ENCODE measurements around the gene HSF4.

The HSF4 gene

DNA sequence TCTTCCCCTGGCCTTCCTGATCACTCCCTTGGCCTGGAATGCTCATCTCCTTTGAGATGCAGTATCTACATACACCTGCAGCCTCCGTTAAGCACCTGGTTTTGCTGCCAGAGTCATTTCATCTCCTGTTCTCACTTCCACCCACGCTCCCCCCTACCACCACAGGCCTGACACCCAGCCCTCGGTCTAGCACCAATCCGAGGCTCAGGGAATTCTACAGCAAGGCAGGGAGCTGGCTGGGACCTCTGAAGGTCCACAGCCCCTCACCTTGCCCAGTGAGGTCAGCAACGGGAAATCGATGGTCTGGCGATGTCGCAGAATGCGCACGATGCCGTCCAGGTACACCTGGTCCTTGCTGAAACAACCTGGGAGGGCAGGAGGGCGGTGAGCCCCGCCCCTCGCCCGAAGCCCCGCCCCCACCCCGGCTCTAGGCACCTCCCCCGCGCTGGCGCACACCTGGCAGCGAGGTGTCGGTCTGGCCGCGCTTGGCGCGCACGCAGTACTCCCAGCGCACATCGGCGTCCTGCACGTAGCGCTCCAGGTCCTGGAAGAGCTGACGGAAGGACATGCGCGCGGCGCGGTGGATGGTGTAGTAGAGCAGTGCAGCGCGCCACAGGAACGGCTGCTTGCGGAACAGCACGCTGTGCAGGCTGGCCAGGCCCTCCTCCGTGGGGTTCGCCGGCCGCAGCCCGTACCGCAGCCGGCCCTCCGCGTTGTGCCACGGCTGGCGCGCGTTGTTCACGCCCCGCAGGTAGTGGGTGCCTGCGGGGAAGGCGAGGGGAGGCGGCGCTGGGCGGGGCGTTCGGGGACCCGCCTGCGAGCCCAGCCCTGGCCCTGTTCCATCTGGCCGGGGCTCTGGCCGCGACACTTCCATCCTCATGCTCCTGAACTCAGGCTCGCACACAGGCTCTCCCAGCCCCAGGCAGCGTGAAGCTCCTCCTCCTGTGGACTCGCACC is 13.5 kb downstream of the HSF4 start:
- Mint-ChIP-seq H3K36me3 (ENCODE audit: insufficient read depth) (no peaks in the 10 kb centered on the region), H3K27ac (no peak overlapping the region), H3K27me3 (no peaks in the 10 kb centered on the region)

DNA sequence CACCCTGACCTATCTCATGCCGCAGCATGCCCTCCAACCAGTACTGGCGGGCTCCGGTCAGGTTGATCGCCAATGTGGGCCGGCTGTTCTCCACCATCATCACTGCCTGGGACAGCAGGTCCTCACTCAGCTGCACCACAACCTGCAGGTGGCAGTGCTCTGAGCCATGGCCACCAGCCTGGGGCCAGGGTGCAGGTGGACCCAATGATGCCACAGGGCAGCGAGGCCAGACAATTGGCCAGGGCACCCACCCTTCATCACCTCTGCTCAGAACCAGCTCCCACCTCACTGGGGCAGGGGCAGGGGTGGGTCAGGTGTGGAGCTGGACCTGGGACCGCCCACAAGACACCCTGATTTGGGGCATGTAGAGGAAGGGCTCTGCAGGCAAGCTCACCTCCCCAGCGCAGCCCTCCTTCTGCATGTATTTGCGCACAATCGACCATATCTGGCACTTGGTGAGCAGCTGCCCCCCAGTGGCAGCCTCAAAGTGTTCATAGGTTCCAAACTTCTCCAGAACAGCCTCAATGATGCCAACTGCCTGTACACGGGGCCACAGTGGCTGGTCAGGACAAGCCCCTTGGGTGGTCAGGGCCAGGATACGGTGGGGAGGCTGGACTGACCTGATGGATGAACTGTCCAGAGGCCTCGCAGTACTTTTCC is 15.0 kb downstream of the HSF4 start:
- Mint-ChIP-seq H3K36me3 (ENCODE audit: insufficient read depth) (no peaks in the 10 kb centered on the region), H3K27me3 (no peaks in the 10 kb centered on the region), H3K9me3 (no peaks in the 10 kb centered on the region), H3K27ac (no peak overlapping the region), H3K4me1 (ENCODE audit: low read depth in 2 of 2) (peaks cover 10 to 12% of the 10 kb centered on the region in 2 donors), H3K4me3 (no peak overlapping the region)
- no peak for ATAC-seq (replicated peaks)
- DNase-seq, result no peak

More for the DNA sequence above, 13.5 kb downstream of the HSF4 start:
- peak in 2 of 3 experiments; percentile 44 to 50 for DNase-seq
- H3K4me1 Mint-ChIP-seq (ENCODE audit: low read depth in 2 of 2), result peaks cover 22 to 24% of the 10 kb centered on the region in 2 donors
- H3K4me3 Mint-ChIP-seq, result peak overlapping the region; percentile 26 to 61
- peak; percentile 62 for ATAC-seq (replicated peaks)
- no peaks in the 10 kb centered on the region for H3K9me3 Mint-ChIP-seq

DNA sequence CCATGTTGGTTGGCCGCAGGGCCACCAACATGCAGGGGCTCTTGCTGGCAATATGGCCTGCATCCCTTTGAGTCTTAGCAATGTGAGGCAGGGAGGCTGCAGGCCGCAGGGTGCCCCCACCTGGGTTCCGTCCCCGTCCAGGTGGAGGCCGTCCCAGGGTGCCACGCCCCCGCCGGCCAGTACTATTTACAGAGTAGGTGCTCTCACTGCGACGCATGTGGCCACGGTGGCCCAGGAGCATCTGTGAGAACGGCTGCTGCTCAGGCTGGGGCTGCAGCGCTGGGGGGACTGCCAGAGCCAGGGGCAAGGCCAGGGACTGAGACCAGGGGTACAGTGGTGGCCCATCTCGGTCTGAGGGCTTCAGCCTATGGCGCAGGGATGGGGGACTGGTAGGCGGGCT is 15.6 kb downstream of the HSF4 start:
- Mint-ChIP-seq H3K4me3 (no peak overlapping the region), H3K27me3 (no peaks in the 10 kb centered on the region), H3K36me3 (ENCODE audit: insufficient read depth) (peaks cover 2% of the 10 kb centered on the region), H3K27ac (no peak overlapping the region), H3K9me3 (no peaks in the 10 kb centered on the region), H3K4me1 (ENCODE audit: low read depth in 2 of 2) (peaks cover 11 to 17% of the 10 kb centered on the region in 2 donors)
- no peak for ATAC-seq (replicated peaks)
- DNase-seq, result no peak

DNA sequence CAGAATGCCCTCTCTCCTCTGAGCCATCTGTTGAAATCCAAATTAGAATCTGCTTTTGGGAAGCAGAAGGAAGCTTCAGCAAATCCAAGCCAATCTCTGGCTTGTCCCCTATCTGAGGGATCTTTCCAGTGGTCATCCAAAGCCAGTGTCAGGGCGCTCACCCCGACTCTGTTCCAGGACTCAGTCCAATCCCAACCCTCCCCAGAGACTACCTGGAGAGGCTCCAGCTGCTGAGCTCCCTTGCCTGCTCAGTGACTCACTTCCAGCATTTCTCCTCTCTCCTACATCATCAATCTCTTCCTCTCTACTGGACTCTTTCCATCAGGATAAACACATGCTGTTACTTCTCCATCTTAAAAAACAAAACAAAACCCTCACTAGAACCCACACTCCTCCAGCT is 16.8 kb downstream of the HSF4 start:
- Mint-ChIP-seq H3K36me3 (ENCODE audit: insufficient read depth) (peaks cover 5% of the 10 kb centered on the region), H3K4me1 (ENCODE audit: low read depth in 2 of 2) (peaks cover 17 to 22% of the 10 kb centered on the region in 2 donors), H3K27ac (no peak overlapping the region), H3K9me3 (no peaks in the 10 kb centered on the region), H3K27me3 (no peaks in the 10 kb centered on the region), H3K4me3 (no peak overlapping the region)
- DNase-seq (no peak), ATAC-seq (replicated peaks) (no peak)

DNA sequence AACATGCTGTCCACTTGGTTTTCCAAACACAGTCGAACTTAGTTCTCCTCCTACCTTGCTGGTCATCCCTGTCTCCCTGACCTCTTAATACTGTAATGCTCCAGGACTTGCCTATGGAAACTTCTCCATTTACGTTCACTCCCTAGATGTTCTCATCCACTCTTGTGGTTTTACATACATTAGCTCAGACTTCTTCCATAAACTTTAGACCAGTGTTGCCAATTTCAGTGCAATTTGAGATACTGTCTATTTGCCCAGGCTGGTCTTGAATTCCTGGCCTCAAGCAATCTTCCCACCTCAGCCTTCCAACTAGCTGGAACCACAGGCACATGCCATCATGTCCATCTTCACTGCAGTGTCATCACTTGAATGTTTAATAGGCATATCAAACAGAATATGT is 17.7 kb downstream of the HSF4 start:
- ATAC-seq (replicated peaks) (no peak), DNase-seq (no peak)
- Mint-ChIP-seq H3K27ac (no peak overlapping the region), H3K27me3 (no peaks in the 10 kb centered on the region), H3K9me3 (no peaks in the 10 kb centered on the region), H3K4me1 (ENCODE audit: low read depth in 2 of 2) (peaks cover 12 to 21% of the 10 kb centered on the region in 2 donors), H3K4me3 (no peak overlapping the region), H3K36me3 (ENCODE audit: insufficient read depth) (peaks cover 5% of the 10 kb centered on the region)

DNA sequence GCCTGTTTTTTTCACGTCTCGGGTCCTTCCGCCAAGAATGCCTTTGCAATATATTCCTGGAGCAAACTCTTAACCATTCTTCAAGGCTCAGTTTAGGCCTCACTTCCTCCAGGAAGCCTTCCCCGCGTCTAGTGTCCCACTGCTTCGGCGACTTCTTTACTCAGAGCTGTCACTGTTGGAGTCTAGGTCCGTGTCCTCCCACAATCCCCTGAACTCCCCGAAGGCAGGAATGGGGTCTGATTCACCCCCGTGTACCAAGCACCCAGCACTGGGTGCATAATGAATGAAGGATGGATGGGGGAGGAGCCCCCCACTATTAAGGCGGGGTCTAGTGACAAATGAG is 18.7 kb downstream of the HSF4 start:
- H3K36me3 Mint-ChIP-seq (ENCODE audit: insufficient read depth), result peaks cover 5% of the 10 kb centered on the region
- no peak overlapping the region for H3K4me3 Mint-ChIP-seq
- no peaks in the 10 kb centered on the region for H3K9me3 Mint-ChIP-seq
- H3K4me1 Mint-ChIP-seq (ENCODE audit: low read depth in 2 of 2), result peaks cover 7 to 15% of the 10 kb centered on the region in 2 donors
- ATAC-seq (replicated peaks) (no peak), DNase-seq (no peak)
- no peak overlapping the region for H3K27ac Mint-ChIP-seq
- no peaks in the 10 kb centered on the region for H3K27me3 Mint-ChIP-seq

DNA sequence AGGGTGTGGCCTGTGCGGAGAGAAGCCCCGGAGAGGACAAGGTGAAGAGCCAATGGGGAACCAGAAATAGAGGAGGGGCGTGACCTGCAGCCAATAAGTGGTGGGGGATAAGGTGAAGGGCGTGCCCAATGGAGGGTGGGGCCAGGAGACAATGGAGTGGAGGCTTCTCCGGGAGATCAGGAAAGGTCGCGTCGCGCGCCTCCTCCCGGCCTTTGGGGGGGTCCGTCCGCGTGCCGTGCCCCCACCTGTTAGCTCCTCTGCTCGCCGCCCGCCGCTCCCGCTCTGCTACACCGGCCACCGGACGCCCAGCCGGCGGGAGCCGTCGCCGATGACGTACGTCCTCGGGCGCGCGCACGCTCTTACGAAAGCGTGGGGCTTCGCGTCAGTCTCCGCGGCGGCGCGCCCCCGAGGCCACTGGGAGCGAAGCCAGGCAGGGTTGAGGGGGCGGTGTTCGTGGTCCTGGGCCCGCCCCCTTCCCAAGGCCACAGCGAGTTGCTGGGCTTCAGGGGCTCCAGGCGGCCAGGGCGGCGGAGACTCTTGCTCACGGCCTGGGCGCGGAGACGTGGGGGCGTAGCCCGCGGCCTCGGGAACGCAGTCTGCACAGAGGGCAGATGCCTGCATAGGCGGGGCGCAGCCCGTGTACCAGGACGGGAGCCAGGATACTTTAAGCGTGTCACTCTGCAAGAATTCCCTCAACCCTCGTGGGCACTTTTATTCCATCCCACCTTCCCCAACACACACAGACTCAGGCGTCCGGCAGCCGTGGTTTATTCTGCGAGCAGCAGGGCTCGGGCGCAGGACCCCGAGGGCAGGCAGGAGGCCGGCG is 19.3 kb downstream of the HSF4 start, which contains the start of gene MATCAP1:
Gene MATCAP1, minus strand, starts transcription at position 337 of the 826 bp plus-strand sequence. CDS start 3,353 bp downstream, outside the sequence.
- peak; percentile 93 for ATAC-seq (replicated peaks)
- Mint-ChIP-seq H3K9me3 (no peaks in the 10 kb centered on the region), H3K27ac (peak within 1 kb of the TSS in 1 of 2 donors; percentile 90), H3K4me1 (ENCODE audit: low read depth in 2 of 2) (peaks cover 7 to 13% of the 10 kb centered on the region in 2 donors), H3K27me3 (no peaks in the 10 kb centered on the region), H3K4me3 (no peak within 1 kb of the TSS), H3K36me3 (ENCODE audit: insufficient read depth) (peaks cover 5% of the 10 kb centered on the region)
- peak; percentile 89 to 93 (median 89) for DNase-seq

DNA sequence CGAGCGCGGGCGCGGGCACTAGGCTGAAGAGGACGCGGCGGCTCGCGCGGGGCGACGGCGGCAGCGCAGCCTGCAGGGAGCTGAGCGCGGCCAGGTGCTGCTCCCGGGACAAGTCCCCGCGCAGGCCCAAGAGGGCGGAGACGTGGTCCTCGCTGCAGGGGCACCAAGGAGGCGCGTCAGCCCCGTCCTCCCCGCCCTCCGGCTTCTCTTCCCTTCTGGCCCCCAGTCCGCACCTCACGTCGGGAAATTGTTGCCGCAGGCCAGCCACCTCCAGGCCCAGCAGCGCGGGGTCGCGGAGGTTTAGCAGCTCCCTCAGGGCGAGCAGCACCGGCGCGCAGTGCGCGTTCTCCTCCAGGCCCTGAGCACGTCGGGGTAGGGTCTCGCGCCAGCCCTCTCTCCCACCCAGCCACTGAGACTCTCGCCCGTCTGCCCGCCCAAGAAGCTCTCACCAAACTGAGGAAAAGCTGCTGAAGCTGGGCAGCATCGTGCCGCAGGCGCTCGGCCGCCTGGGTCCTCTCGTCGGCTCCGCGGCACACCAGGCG is 20.0 kb downstream of the HSF4 start:
- H3K4me1 Mint-ChIP-seq (ENCODE audit: low read depth in 2 of 2), result peaks cover 7 to 11% of the 10 kb centered on the region in 2 donors
- H3K36me3 Mint-ChIP-seq (ENCODE audit: insufficient read depth), result peaks cover 5% of the 10 kb centered on the region
- ATAC-seq (replicated peaks), result peak; percentile 4
- H3K27ac Mint-ChIP-seq, result peak overlapping the region in 1 of 2 donors; percentile 90
- H3K9me3 Mint-ChIP-seq, result no peaks in the 10 kb centered on the region
- H3K27me3 Mint-ChIP-seq, result no peaks in the 10 kb centered on the region
- no peak for DNase-seq
- no peak overlapping the region for H3K4me3 Mint-ChIP-seq

DNA sequence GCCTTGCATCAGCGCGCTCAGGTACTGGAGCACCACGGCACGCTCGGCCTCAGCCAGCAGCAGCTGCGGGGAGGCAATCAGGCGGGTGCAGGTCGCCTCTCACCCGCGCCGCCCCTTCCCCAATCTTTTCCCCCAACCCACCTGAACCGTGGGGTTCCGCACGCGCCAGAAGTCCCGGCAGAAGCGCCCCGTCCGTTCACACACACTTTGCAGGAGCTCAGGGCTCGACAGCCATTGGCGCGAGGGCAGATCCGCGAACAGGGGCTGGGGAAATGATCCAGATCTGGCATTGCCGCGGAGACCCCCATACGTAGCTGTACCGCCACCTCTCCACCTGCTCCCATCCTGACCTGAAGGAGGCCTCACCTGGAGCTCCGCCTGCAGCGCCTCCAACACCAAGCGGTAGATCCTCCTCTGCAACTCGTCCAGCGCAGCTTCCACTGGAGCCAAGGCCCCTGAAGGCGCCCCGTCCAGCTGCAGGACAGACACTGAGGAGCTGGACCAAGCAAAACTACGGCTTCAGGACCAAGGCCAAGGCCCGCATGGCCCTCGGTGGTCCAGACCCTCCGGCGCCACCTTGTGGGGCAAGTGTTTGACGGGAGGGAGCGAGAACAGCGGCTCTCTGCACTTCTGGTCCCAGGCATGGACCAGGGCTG is 20.6 kb downstream of the HSF4 start:
- Mint-ChIP-seq H3K36me3 (ENCODE audit: insufficient read depth) (peaks cover 5% of the 10 kb centered on the region), H3K9me3 (no peaks in the 10 kb centered on the region), H3K27me3 (no peaks in the 10 kb centered on the region), H3K4me1 (ENCODE audit: low read depth in 2 of 2) (peaks cover 7 to 11% of the 10 kb centered on the region in 2 donors), H3K27ac (peak overlapping the region; percentile 82 to 90), H3K4me3 (no peak overlapping the region)
- ATAC-seq (replicated peaks), result peak; percentile 29
- DNase-seq, result peak; percentile 85 to 89 (median 87)

DNA sequence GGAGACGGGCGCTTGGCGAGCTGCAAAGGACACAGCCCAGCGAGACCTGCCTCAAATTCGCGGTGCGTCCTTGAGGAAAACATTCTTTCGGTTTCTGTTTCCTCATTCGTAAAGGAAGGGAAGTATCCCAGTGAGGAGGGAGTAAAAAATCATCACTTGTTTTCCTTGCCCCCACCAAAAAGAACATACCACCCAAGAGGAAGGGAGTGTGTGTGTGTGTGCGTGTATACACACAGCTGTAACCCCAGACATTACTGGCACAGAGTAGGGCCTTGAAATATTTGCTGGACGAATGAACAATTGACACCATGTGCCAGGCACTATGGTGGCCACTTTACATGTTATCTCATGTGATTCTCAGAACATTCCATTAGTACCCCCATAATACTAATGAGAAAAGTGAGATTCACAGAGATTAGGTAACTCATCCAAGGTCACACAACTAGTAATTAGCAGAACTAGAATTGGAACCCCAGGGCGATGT is 21.1 kb downstream of the HSF4 start:
- DNase-seq, result no peak
- Mint-ChIP-seq H3K27ac (peak overlapping the region; percentile 82 to 90), H3K9me3 (no peaks in the 10 kb centered on the region), H3K27me3 (no peaks in the 10 kb centered on the region), H3K4me3 (no peak overlapping the region), H3K36me3 (ENCODE audit: insufficient read depth) (peaks cover 5% of the 10 kb centered on the region), H3K4me1 (ENCODE audit: low read depth in 2 of 2) (peaks cover 7 to 11% of the 10 kb centered on the region in 2 donors)
- no peak for ATAC-seq (replicated peaks)

DNA sequence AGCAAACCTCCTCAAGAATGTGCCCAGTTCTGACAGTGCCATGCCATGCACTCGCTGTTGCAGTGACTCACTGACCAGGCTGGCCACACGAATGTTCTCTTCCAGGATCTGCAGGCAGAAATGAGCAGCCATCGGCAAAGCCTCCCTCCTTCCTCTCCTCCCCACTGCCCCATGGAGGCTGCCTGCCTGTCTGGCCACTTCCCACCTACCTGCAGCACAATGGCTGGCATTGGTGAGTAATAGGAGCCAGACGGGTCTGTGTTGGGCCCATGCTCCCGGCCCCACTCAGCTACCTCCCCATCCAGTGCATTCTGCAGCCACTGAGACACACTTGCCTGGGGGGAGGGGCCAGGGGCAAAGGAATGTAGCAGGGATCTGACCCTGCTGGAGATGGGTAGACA is 22.0 kb downstream of the HSF4 start:
- Mint-ChIP-seq H3K36me3 (ENCODE audit: insufficient read depth) (peaks cover 7% of the 10 kb centered on the region), H3K27me3 (no peaks in the 10 kb centered on the region), H3K27ac (no peak overlapping the region), H3K4me1 (ENCODE audit: low read depth in 2 of 2) (peaks cover 11 to 13% of the 10 kb centered on the region in 2 donors), H3K9me3 (no peaks in the 10 kb centered on the region), H3K4me3 (no peak overlapping the region)
- ATAC-seq (replicated peaks), result no peak
- no peak for DNase-seq

DNA sequence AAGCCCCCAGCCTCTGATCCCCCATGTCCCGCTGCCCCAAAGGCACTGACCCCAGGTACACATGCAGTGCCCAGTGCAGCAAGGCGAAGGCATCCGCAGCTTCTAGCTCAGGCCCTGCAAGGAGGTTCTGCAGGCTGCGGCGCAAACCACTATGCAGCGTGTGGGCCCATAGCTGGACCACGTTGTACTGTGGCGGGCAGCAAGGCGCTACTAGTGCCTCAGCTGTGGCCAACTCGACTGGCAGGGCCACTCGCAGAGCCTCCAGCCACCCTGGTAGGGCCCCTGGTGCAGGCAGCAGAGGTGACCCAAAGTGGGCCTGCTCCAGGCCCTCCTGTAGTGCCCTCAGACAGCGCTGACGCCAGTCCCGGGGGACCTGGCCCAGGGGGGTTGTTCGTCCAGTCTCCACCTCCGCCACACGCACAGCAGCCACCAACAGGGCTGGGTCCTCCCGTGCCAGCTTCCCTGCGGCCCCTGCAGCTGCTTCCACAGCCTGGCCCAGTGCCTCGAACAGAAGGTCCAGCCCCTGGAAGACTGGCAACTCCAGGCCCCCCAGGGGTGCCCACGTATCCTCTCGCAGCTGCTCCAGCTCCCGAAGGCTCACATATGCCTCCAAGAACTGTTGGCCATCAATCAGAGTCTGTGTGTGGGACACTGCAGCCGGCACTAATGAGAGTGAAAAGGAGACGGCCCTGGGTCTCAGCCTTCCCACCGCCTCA is 22.8 kb downstream of the HSF4 start:
- no peak for DNase-seq
- Mint-ChIP-seq H3K4me3 (no peak overlapping the region), H3K4me1 (ENCODE audit: low read depth in 2 of 2) (peaks cover 15 to 18% of the 10 kb centered on the region in 2 donors), H3K9me3 (no peaks in the 10 kb centered on the region), H3K27ac (no peak overlapping the region), H3K27me3 (no peaks in the 10 kb centered on the region), H3K36me3 (ENCODE audit: insufficient read depth) (peaks cover 10% of the 10 kb centered on the region)
- ATAC-seq (replicated peaks), result no peak

All from effector memory CD8-positive, alpha-beta T cell (primary cell).